MCF 10A (cell line): ENCODE data around the gene BCL7A. TPM values are rescaled to one million over a fixed set of nuclear protein-coding genes. Genes with fewer than 3 reads are reported as not detected.

Experiments used
- BruUV-seq: library from RNA; stranded (reverse); fragments of 400-500 nt; replicated peaks from 2 replicates; lab custom pipeline; 2021; lab: Mats Ljungman, UMichigan
- CTCF ChIA-PET: fragments of 300-600 bp; sonication (Branson Sonifier 250); formaldehyde crosslinking; extraction: SDS; loops from one replicate; lab custom pipeline; 2021; ENCODE audit warnings: antibody characterized with exemption, inconsistent platforms; lab: Yijun Ruan, JAX
- POLR2A ChIA-PET: fragments of 300-600, 350-650 bp; sonication (Branson Sonifier 250); formaldehyde crosslinking; extraction: SDS; loops from one replicate; lab custom pipeline; 2020; ENCODE audit warnings: antibody characterized with exemption, inconsistent platforms; lab: Yijun Ruan, JAX
- DNase-seq: peaks from one replicate; pipeline ENCODE4 v3.0.0-alpha.2; 2018; ENCODE audit not compliant: unreplicated experiment
- H3K27ac Mint-ChIP-seq: one replicate; pipeline ENCODE4 v1.8.0; 2022; ENCODE audit warnings: mild to moderate bottlenecking, low read depth, mixed read lengths; ENCODE audit not compliant: unreplicated experiment
- H3K27me3 Mint-ChIP-seq: one replicate; pipeline ENCODE4 v1.8.0; 2022; ENCODE audit warnings: mixed read lengths; ENCODE audit not compliant: insufficient read depth, unreplicated experiment
- H3K36me3 Mint-ChIP-seq: one replicate; pipeline ENCODE4 v1.8.0; 2022; ENCODE audit warnings: mild to moderate bottlenecking, moderate library complexity, mixed read lengths; ENCODE audit not compliant: insufficient read depth, unreplicated experiment
- H3K4me1 Mint-ChIP-seq: one replicate; pipeline ENCODE4 v1.8.0; 2022; ENCODE audit warnings: mixed read lengths; ENCODE audit not compliant: insufficient read depth, unreplicated experiment
- H3K4me3 Mint-ChIP-seq: one replicate; pipeline ENCODE4 v1.8.0; 2022; ENCODE audit warnings: mild to moderate bottlenecking, moderate library complexity, mixed read lengths; ENCODE audit not compliant: unreplicated experiment
- H3K9me3 Mint-ChIP-seq: one replicate; pipeline ENCODE4 v1.8.0; 2022; ENCODE audit warnings: mixed read lengths; ENCODE audit not compliant: unreplicated experiment
- CTCF ChIP-seq: fragments of 200-600 bp; IDR thresholded peaks from one replicate; pipeline ENCODE4 v1.8.0; 2022; ENCODE audit warnings: antibody characterized with exemption, mild to moderate bottlenecking; ENCODE audit not compliant: unreplicated experiment
- intact Hi-C: fragments of 100-400 bp; cut with micrococcal nuclease; formaldehyde crosslinking; loops from 2 replicates; pipeline ENCODE4 v1.14.1; 2022
- total RNA-seq: library from RNA; stranded (reverse); gene quantifications from 2 replicates; pipeline ENCODE4 v1.2.3, GENCODE V29; 2022

Gene BCL7A
- total RNA-seq, 1 experiment from 2014 or later = 18.1 TPM

- ChIA-PET CTCF (interaction anchor here (0.6 to 3.2 kb wide), 9 partner anchors 7 to 1610 kb away, joined by 3 to 17 read pairs (median 4); no protein-coding TSS in a partner anchor), POLR2A (interaction anchor here (0.7 to 5.7 kb wide), 15 partner anchors 9 to 278 kb away, joined by 3 to 206 read pairs (median 12); partner anchors contain the start of genes BCL7A, DIABLO and PSMD9)
- intact Hi-C loops = loop anchor here (2.0 kb wide), 1 partner anchor 43 kb away; no protein-coding TSS in a partner anchor
- H3K4me3 Mint-ChIP-seq = peak overlapping the region; percentile 74
- TSS peak; percentile 36 for BruUV-seq
- DNase-seq = peak; percentile 32
- no peak for TF ChIP-seq CTCF
- peak overlapping the region; percentile 43 for H3K27ac Mint-ChIP-seq
- H3K4me1 Mint-ChIP-seq = peaks cover 18% of the 10 kb centered on the region
- no peaks in the 10 kb centered on the region for H3K27me3 Mint-ChIP-seq
- H3K9me3 Mint-ChIP-seq = no peaks in the 10 kb centered on the region
- peaks cover 26% of the 10 kb centered on the region for H3K36me3 Mint-ChIP-seq
Measured at GRCh38 chr12:122079532-122080081, 57.9 kb downstream of the BCL7A start.

GRCh38 chr12:122080149-122081082 is 58.7 kb downstream of the BCL7A start:
- Mint-ChIP-seq H3K9me3 (no peaks in the 10 kb centered on the region), H3K4me1 (peaks cover 18% of the 10 kb centered on the region), H3K36me3 (peaks cover 30% of the 10 kb centered on the region), H3K27me3 (no peaks in the 10 kb centered on the region), H3K4me3 (peak overlapping the region; percentile 74), H3K27ac (peak overlapping the region; percentile 84)
- no peak for TF ChIP-seq CTCF
- BruUV-seq = no TSS peak
- peak; percentile 92 for DNase-seq
- ChIA-PET POLR2A (interaction anchor here (0.6 to 5.7 kb wide), 18 partner anchors 10 to 279 kb away, joined by 3 to 206 read pairs (median 10); partner anchors contain the start of genes BCL7A, DIABLO and PSMD9), CTCF (interaction anchor here (0.6 to 3.2 kb wide), 15 partner anchors 8 to 1610 kb away, joined by 3 to 17 read pairs (median 4); no protein-coding TSS in a partner anchor)
- intact Hi-C loops = loop anchor here (2.0 kb wide), 1 partner anchor 42 kb away; no protein-coding TSS in a partner anchor

- DNase-seq = peak; percentile 40
- Mint-ChIP-seq H3K9me3 (no peaks in the 10 kb centered on the region), H3K4me3 (peak overlapping the region; percentile 74), H3K27ac (peak overlapping the region; percentile 84), H3K36me3 (peaks cover 36% of the 10 kb centered on the region), H3K27me3 (no peaks in the 10 kb centered on the region), H3K4me1 (peaks cover 18% of the 10 kb centered on the region)
- BruUV-seq = no TSS peak
- no peak for TF ChIP-seq CTCF
- intact Hi-C loops = loop anchor here (2.0 kb wide), 1 partner anchor 42 kb away; no protein-coding TSS in a partner anchor
- POLR2A ChIA-PET = interaction anchor here (0.6 to 5.7 kb wide), 15 partner anchors 9 to 280 kb away, joined by 3 to 206 read pairs (median 11); partner anchors contain the start of genes DIABLO and PSMD9
- CTCF ChIA-PET = interaction anchor here (0.6 to 3.2 kb wide), 13 partner anchors 8 to 279 kb away, joined by 3 to 17 read pairs (median 4); no protein-coding TSS in a partner anchor
Measured at GRCh38 chr12:122081083-122081696, 59.5 kb downstream of the BCL7A start.
